Subcutaneous abdominal adipose tissue (tissue), 5 donors: ENCODE measurements around the gene CDV3.

ENCODE experiments used
- H3K27ac ChIP-seq: one replicate; pipeline ENCODE4 v1.7.0; 2013; ENCODE audit warnings: low read depth, mild to moderate bottlenecking, inconsistent platforms, low read length, moderate library complexity
- H3K27me3 ChIP-seq, 5 donors: one replicate each; pipeline ENCODE4 v1.7.0; 2013; ENCODE audit warnings: low read length in 5 of 5, inconsistent platforms in 1 of 5; ENCODE audit not compliant: control insufficient read depth in 5 of 5, insufficient read depth in 4 of 5
- H3K36me3 ChIP-seq, 5 donors: one replicate each; pipeline ENCODE4 v1.7.0; 2013; ENCODE audit warnings: low read length in 5 of 5; ENCODE audit not compliant: control insufficient read depth in 5 of 5, insufficient read depth in 5 of 5
- H3K4me1 ChIP-seq, 5 donors: one replicate each; pipeline ENCODE4 v1.7.0; 2013; ENCODE audit warnings: low read length in 5 of 5, mild to moderate bottlenecking in 3 of 5, moderate library complexity in 1 of 5; ENCODE audit not compliant: control insufficient read depth in 5 of 5, insufficient read depth in 5 of 5
- H3K4me3 ChIP-seq, 5 donors: one replicate each; pipeline ENCODE4 v1.7.0; 2013; ENCODE audit warnings: low read length in 5 of 5, low read depth in 1 of 5
- H3K9ac ChIP-seq, 5 donors: one replicate each; pipeline ENCODE4 v1.7.0; 2013; ENCODE audit warnings: low read length in 5 of 5, mild to moderate bottlenecking in 4 of 5, moderate library complexity in 3 of 5
- H3K9me3 ChIP-seq, 5 donors: one replicate each; pipeline ENCODE4 v1.7.0; 2013; ENCODE audit warnings: low read length in 5 of 5; ENCODE audit not compliant: control insufficient read depth in 5 of 5
- donor health status: healthy.
- donor health status: healthy.
- donor health status: healthy.
- donor health status: healthy.
- donor health status: healthy.

The CDV3 gene

GRCh38 chr3:133599280-133599679 lies 25.8 kb downstream of the CDV3 start:
- Histone ChIP-seq H3K27me3 (no peaks in the 10 kb centered on the region), H3K4me3 (no peak overlapping the region), H3K4me1 (peaks cover 0 to 11% (median 5%) of the 10 kb centered on the region in 5 donors), H3K9ac (no peak overlapping the region), H3K9me3 (no peaks in the 10 kb centered on the region), H3K36me3 (peaks cover 0 to 10% (median 0%) of the 10 kb centered on the region in 5 donors), H3K27ac (no peak overlapping the region)

- H3K4me3 ChIP-seq, result no peak overlapping the region
- H3K4me1 ChIP-seq, result peaks cover 0 to 11% (median 5%) of the 10 kb centered on the region in 5 donors
- no peaks in the 10 kb centered on the region for H3K27me3 ChIP-seq
- H3K9me3 ChIP-seq, result no peaks in the 10 kb centered on the region
- no peak overlapping the region for H3K9ac ChIP-seq
- no peak overlapping the region for H3K27ac ChIP-seq
- peaks cover 0 to 12% (median 4%) of the 10 kb centered on the region in 5 donors for H3K36me3 ChIP-seq
These were observed 27.1 kb downstream of the CDV3 start for GRCh38 chr3:133600572-133601081.

DNA sequence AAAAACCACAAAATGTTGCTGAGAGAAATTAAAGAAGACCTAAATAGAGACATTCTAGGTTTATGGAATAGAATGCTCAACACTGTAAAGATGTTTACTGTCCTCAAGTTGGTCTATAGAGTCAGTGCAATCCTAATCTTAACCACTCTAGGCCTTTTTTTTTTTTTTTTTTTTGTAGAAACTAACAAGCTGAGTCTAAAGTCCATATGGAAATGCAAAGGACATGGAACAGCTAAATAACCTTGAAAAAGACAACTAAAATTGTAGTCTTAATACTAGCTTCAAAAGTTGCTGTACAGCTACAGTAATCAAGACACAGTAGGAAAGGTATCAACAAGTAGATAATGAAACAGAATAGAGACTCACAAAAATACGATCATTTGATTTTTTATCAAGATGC lies 32.9 kb downstream of the CDV3 start:
- H3K4me3 ChIP-seq, result no peak overlapping the region
- H3K27ac ChIP-seq, result no peak overlapping the region
- H3K27me3 ChIP-seq, result no peaks in the 10 kb centered on the region
- H3K9me3 ChIP-seq, result no peaks in the 10 kb centered on the region
- peaks cover 0 to 8% (median 0%) of the 10 kb centered on the region in 5 donors for H3K4me1 ChIP-seq
- H3K9ac ChIP-seq, result no peak overlapping the region
- H3K36me3 ChIP-seq, result peaks cover 9 to 34% (median 26%) of the 10 kb centered on the region in 5 donors

DNA sequence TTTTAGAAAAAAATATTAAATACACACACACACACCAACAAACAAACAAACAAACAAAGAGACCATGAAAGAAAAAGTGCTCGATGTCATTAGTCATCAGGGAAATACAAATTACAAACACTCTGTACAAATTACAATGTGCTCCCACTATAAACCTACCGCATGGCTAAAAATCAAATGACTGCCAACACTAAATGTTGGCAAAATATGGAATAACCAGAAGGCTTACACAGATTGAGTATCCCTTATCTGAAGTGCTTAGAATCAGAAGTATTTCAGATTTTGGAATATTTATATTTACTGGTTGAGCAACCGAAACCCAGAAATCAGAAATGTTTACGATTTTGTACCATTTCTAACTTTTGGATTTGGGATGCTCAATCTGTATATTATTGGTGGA lies 33.4 kb downstream of the CDV3 start:
- H3K9ac ChIP-seq, result no peak overlapping the region
- no peak overlapping the region for H3K4me3 ChIP-seq
- H3K9me3 ChIP-seq, result no peaks in the 10 kb centered on the region
- H3K27me3 ChIP-seq, result no peaks in the 10 kb centered on the region
- H3K36me3 ChIP-seq, result peaks cover 13 to 36% (median 26%) of the 10 kb centered on the region in 5 donors
- H3K27ac ChIP-seq, result no peak overlapping the region
- peaks cover 0 to 8% (median 0%) of the 10 kb centered on the region in 5 donors for H3K4me1 ChIP-seq

DNA sequence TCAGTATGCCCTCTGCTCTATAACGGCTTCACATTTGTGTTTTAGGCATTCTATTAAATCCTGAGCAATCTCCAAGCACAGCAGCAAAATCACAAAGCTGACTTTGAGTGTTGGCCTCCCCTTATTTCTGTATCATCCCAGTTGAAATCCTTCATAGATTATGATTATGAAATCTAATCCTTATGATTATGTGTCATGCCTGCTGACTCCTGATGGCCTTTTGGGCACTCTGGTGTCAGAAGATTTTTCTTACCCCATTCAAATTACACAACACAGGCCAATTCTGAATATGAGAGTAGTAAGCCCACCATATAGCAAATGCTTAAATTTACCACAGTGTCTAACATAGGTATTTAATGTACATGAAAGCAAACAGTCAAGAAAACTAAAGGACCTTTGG lies 34.3 kb downstream of the CDV3 start:
- H3K4me1 ChIP-seq, result peaks cover 0 to 8% (median 0%) of the 10 kb centered on the region in 5 donors
- H3K9ac ChIP-seq, result no peak overlapping the region
- no peaks in the 10 kb centered on the region for H3K27me3 ChIP-seq
- H3K9me3 ChIP-seq, result no peaks in the 10 kb centered on the region
- no peak overlapping the region for H3K4me3 ChIP-seq
- no peak overlapping the region for H3K27ac ChIP-seq
- peaks cover 14 to 40% (median 29%) of the 10 kb centered on the region in 5 donors for H3K36me3 ChIP-seq

- peaks cover 0 to 8% (median 0%) of the 10 kb centered on the region in 5 donors for H3K4me1 ChIP-seq
- H3K27me3 ChIP-seq, result no peaks in the 10 kb centered on the region
- no peak overlapping the region for H3K27ac ChIP-seq
- H3K4me3 ChIP-seq, result no peak overlapping the region
- H3K36me3 ChIP-seq, result peaks cover 14 to 41% (median 29%) of the 10 kb centered on the region in 5 donors
- no peaks in the 10 kb centered on the region for H3K9me3 ChIP-seq
- no peak overlapping the region for H3K9ac ChIP-seq
These were observed 34.9 kb downstream of the CDV3 start for GRCh38 chr3:133608388-133608787.

DNA sequence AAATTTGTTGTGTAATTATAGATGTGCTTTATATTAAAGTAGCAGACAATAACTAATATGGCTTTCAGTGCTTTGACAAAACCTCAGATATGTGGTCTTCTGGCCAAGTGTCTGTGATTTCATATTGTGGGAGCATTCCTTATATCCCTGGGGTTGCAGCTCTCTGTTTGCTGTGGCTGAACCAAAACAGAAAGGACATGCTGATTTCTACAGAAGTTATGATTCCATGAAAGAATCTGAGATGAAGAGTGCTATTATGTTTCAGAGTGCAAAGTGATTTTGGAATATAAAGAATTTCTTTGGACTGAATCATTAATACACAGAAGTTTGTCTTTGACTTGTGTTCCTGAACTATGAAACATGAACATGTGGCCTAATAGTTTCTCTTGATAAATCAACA lies 36.5 kb downstream of the CDV3 start:
- Histone ChIP-seq H3K27me3 (no peaks in the 10 kb centered on the region), H3K9ac (no peak overlapping the region), H3K27ac (no peak overlapping the region), H3K9me3 (no peaks in the 10 kb centered on the region), H3K4me1 (peaks cover 0 to 8% (median 0%) of the 10 kb centered on the region in 5 donors), H3K36me3 (peaks cover 14 to 39% (median 29%) of the 10 kb centered on the region in 5 donors), H3K4me3 (no peak overlapping the region)

DNA sequence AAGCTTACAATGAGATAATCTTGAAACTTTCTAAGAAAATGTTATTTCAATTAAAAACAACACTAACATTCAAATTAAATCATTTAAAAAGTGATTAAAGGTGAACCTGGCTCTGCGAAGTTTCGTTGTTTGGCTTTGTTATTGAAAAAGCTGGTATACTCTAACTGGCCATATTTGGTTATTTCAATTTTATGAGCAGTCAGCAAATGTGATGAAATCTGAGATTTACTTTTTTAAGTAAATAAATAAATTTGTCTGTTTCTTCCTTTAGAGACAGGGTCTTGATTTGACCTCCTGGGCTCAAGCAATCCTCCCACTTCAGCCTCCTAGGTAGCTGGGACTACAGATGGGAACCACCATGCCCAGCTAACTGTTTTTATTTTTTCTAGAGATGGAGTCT lies 38.0 kb downstream of the CDV3 start:
- Histone ChIP-seq H3K9me3 (no peaks in the 10 kb centered on the region), H3K27me3 (no peaks in the 10 kb centered on the region), H3K36me3 (peaks cover 19 to 41% (median 34%) of the 10 kb centered on the region in 5 donors), H3K27ac (no peak overlapping the region), H3K4me3 (no peak overlapping the region), H3K9ac (no peak overlapping the region), H3K4me1 (peaks cover 0 to 8% (median 0%) of the 10 kb centered on the region in 5 donors)

DNA sequence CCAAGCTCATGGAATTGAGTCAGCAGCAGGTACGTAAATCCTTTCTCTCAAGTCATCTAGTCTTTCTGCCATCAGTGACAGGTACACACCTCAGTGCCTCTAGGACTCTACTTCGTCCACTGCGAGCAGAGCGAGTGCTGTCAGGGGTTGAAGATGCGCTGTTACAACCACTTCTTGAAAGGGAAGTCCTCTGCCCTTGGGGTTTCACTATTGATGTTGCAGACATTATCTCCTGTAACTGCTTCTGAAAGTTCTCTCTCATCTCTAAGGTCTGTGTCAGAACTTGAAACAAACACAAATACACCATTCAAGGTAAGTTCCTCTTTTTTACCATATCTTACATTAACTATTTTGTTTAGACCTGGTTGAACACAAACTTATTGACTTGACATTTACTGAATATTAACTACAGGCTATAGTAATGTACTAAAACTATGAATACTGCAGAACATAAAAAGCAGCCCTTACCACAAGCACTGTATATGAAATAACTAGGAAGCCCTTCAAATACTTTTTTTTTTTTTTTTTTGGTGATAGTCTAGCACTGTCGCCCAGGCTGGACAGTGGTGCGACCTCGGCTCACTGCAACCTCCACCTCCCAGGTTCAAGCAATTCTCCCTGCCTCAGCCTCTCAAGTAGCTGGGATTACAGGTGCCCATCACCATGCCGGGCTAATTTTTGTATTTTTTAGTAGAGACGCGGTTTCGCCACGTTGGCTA lies 46.7 kb downstream of the CDV3 start:
- H3K27me3 ChIP-seq, result no peaks in the 10 kb centered on the region
- peaks cover 32 to 66% (median 41%) of the 10 kb centered on the region in 5 donors for H3K36me3 ChIP-seq
- H3K4me1 ChIP-seq, result no peaks in the 10 kb centered on the region
- no peak overlapping the region for H3K27ac ChIP-seq
- no peak overlapping the region for H3K4me3 ChIP-seq
- H3K9me3 ChIP-seq, result no peaks in the 10 kb centered on the region
- H3K9ac ChIP-seq, result no peak overlapping the region

DNA sequence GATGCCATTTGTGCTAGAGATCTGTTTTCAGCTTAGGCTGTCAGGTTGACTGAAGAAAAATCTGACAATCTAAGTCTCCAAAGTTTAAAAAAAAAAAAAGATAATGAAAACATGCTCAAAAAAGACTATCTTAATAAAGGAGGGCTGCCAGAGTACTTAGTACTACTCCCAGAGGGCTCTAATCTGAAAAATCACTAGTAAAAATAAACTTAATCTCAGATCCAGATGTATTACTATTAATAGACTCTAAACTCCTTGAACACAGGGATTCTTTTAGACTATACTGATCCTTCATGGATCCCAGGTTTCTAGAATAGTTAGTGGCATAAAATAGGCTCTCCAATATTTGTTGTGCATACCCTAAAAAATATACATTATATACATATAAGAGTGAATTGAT lies 54.3 kb downstream of the CDV3 start:
- peaks cover 23 to 63% (median 37%) of the 10 kb centered on the region in 5 donors for H3K36me3 ChIP-seq
- no peak overlapping the region for H3K4me3 ChIP-seq
- H3K27ac ChIP-seq, result no peak overlapping the region
- H3K4me1 ChIP-seq, result peaks cover 0 to 11% (median 0%) of the 10 kb centered on the region in 5 donors
- no peaks in the 10 kb centered on the region for H3K9me3 ChIP-seq
- H3K9ac ChIP-seq, result no peak overlapping the region
- no peaks in the 10 kb centered on the region for H3K27me3 ChIP-seq
